ENCODE data around the gene SCAI.
"Not testable (repeated sequence)": the region's sequence is repeated elsewhere in the genome, so short reads cannot be mapped to it uniquely, and the experiment has no call there.

SCAI gene

GRCh38 chr9:125147401-125147951 is 4.1 kb upstream of the SCAI start:
- DNase-seq, result no peak

- DNase-seq, result no peak
These were observed 2.9 kb upstream of the SCAI start for GRCh38 chr9:125146247-125146646.

- no peak for DNase-seq
These were observed 2.1 kb upstream of the SCAI start for GRCh38 chr9:125145425-125145824.

- peak; percentile 15 for DNase-seq
These were observed 560 bp downstream of the SCAI start for GRCh38 chr9:125142560-125143376.

- DNase-seq, result no peak
These were observed 1.6 kb downstream of the SCAI start for GRCh38 chr9:125141751-125142150.

- DNase-seq, result no peak
These were observed 2.1 kb downstream of the SCAI start for GRCh38 chr9:125141251-125141650.

GRCh38 chr9:125140576-125140975 is 2.8 kb downstream of the SCAI start:
- no peak for DNase-seq

GRCh38 chr9:125137200-125137599 is 6.1 kb downstream of the SCAI start:
- DNase-seq, result no peak

GRCh38 chr9:125134976-125135375 is 8.4 kb downstream of the SCAI start:
- no peak for DNase-seq

- no peak for DNase-seq
These were observed 9.7 kb downstream of the SCAI start for GRCh38 chr9:125133403-125134329.

GRCh38 chr9:125131778-125132177 is 11.6 kb downstream of the SCAI start:
- no peak for DNase-seq

- peak; percentile 85 for DNase-seq
These were observed 17.1 kb downstream of the SCAI start for GRCh38 chr9:125126019-125126746.

GRCh38 chr9:125125523-125125922 is 17.8 kb downstream of the SCAI start:
- DNase-seq, result no peak

- DNase-seq, result no peak
These were observed 22.2 kb downstream of the SCAI start for GRCh38 chr9:125121146-125121545.

- peak; percentile 35 for DNase-seq
These were observed 23.6 kb downstream of the SCAI start for GRCh38 chr9:125119643-125120286.

GRCh38 chr9:125118696-125119095 is 24.6 kb downstream of the SCAI start:
- DNase-seq, result not testable (repeated sequence)

- not testable (repeated sequence) for DNase-seq
These were observed 28.8 kb downstream of the SCAI start for GRCh38 chr9:125114503-125114902.

- no peak for DNase-seq
These were observed 32.9 kb downstream of the SCAI start for GRCh38 chr9:125110464-125110863.

- DNase-seq, result not testable (repeated sequence)
These were observed 34.8 kb downstream of the SCAI start for GRCh38 chr9:125108541-125108940.

GRCh38 chr9:125106285-125106893 is 36.9 kb downstream of the SCAI start:
- no peak for DNase-seq

GRCh38 chr9:125103770-125104460 is 39.4 kb downstream of the SCAI start:
- no peak for DNase-seq
